H1 (cell line): ENCODE data around the gene EFNA3. TPM values are rescaled to one million over a fixed set of nuclear protein-coding genes. Genes with fewer than 3 reads are reported as not detected.

ENCODE experiments used
- CTCF ChIA-PET: fragments of 300-600 bp; sonication (Branson Sonifier 250); formaldehyde crosslinking; loops from one replicate; lab custom pipeline; 2021; ENCODE audit not compliant: partially characterized antibody; lab: Charles Lee
- POLR2A ChIA-PET: fragments of 300-600 bp; sonication (Branson Sonifier 250); formaldehyde crosslinking; loops from one replicate; lab custom pipeline; 2021; ENCODE audit warnings: inconsistent platforms; ENCODE audit not compliant: partially characterized antibody; lab: Charles Lee
- DNase-seq, 2 experiments: peaks; one replicate each; pipeline versions ENCODE4 v3.0.0 to v3.0.0-alpha.2; 2010 to 2022; ENCODE audit warnings: low spot score in 2 of 2, low read depth in 1 of 2, mixed read lengths in 1 of 2
- FAIRE-seq: peaks from 2 replicates; lab custom pipeline; 2011; peaks lifted over from hg19 to GRCh38; lab: Jason Lieb, UNC
- H2AFZ ChIP-seq: 2 replicates; pipeline ENCODE4 v1.8.1; 2012; ENCODE audit warnings: low read length, inconsistent platforms
- H2AK5ac ChIP-seq: 2 replicates; pipeline ENCODE4 v1.6.1; 2013; ENCODE audit warnings: low read depth, low read length
- H2BK120ac ChIP-seq: replicated peaks from 2 replicates; pipeline ENCODE3; 2013; ENCODE audit warnings: low read depth, low read length, inconsistent platforms
- H2BK12ac ChIP-seq: 2 replicates; pipeline ENCODE4 v1.6.1; 2013; ENCODE audit warnings: low read depth, low read length
- H2BK15ac ChIP-seq: 2 replicates; pipeline ENCODE4 v1.6.1; 2013; ENCODE audit warnings: low read length
- H2BK20ac ChIP-seq: 2 replicates; pipeline ENCODE4 v1.6.1; 2013; ENCODE audit warnings: low read length
- H2BK5ac ChIP-seq: 2 replicates; pipeline ENCODE4 v1.6.1; 2013; ENCODE audit warnings: low read depth, low read length
- H3K14ac ChIP-seq: 2 replicates; pipeline ENCODE4 v1.6.1; 2013; ENCODE audit warnings: inconsistent platforms; ENCODE audit not compliant: insufficient read length
- H3K18ac ChIP-seq: 2 replicates; pipeline ENCODE4 v1.6.1; 2013; ENCODE audit warnings: low read length; ENCODE audit errors: extremely low read depth
- H3K23ac ChIP-seq: 2 replicates; pipeline ENCODE4 v1.6.1; 2013; ENCODE audit warnings: inconsistent platforms; ENCODE audit not compliant: insufficient read length
- H3K23me2 ChIP-seq: 2 replicates; pipeline ENCODE4 v1.6.1; 2013; ENCODE audit warnings: low read depth, low read length
- H3K27ac ChIP-seq: 2 replicates; pipeline ENCODE4 v1.6.1; 2011; ENCODE audit warnings: low read depth, low read length, inconsistent platforms
- H3K27me3 ChIP-seq, 4 experiments: replicated peaks in 1 of 4; 1 replicate in 1 of 4; 2 replicates in 3 of 4; pipeline versions ENCODE4 v1.6.1 to v1.8.1; 2011 to 2013; ENCODE audit warnings: low read length in 3 of 4, mild to moderate bottlenecking in 3 of 4, inconsistent platforms in 2 of 4, mixed read lengths in 2 of 4, moderate library complexity in 1 of 4; ENCODE audit not compliant: control insufficient read depth in 3 of 4, insufficient read depth in 3 of 4; ENCODE audit errors: extremely low read depth in 1 of 4
- H3K36me3 ChIP-seq, 4 experiments: 2 replicates each; pipeline versions ENCODE4 v1.6.1 to v1.8.1; 2011 to 2013; ENCODE audit warnings: mild to moderate bottlenecking in 4 of 4, low read length in 3 of 4, moderate library complexity in 2 of 4, control low read depth in 1 of 4, inconsistent platforms in 1 of 4; ENCODE audit not compliant: insufficient read depth in 4 of 4, control insufficient read depth in 2 of 4
- H3K4ac ChIP-seq: replicated peaks from 2 replicates; pipeline ENCODE3; 2013; ENCODE audit warnings: low read length, low read depth, mixed read lengths, inconsistent platforms; ENCODE audit not compliant: insufficient read length
- H3K4me1 ChIP-seq, 4 experiments: replicated peaks in 1 of 4; 1 replicate in 1 of 4; 2 replicates in 3 of 4; pipeline versions ENCODE4 v1.6.1 to v1.8.1; 2011 to 2013; ENCODE audit warnings: low read length in 3 of 4, inconsistent platforms in 2 of 4, mixed read lengths in 1 of 4; ENCODE audit not compliant: insufficient read depth in 4 of 4, control insufficient read depth in 3 of 4
- H3K4me2 ChIP-seq, 2 experiments: 2 replicates each; pipeline versions ENCODE4 v1.6.1 to v1.8.1; 2011 to 2013; ENCODE audit warnings: low read depth in 2 of 2, low read length in 2 of 2, control low read depth in 1 of 2, inconsistent platforms in 1 of 2, mild to moderate bottlenecking in 1 of 2; ENCODE audit not compliant: insufficient read depth in 1 of 2
- H3K4me3 ChIP-seq, 4 experiments: fragments of 200-600, 300-600 bp in 1 of 4; sonication (generic), shearing (Covaris generic), sonication (Bioruptor Twin) in 1 of 4; 2 replicates each; pipeline versions ENCODE4 v1.5.1 to v1.8.1; 2011 to 2016; ENCODE audit warnings: low read length in 4 of 4, low read depth in 3 of 4, control low read depth in 2 of 4, inconsistent platforms in 2 of 4, mild to moderate bottlenecking in 2 of 4, mixed read lengths in 1 of 4, moderate library complexity in 1 of 4; ENCODE audit not compliant: insufficient read depth in 2 of 4; ENCODE audit errors: extremely low read depth in 1 of 4
- H3K56ac ChIP-seq: replicated peaks from 2 replicates; pipeline ENCODE3; 2013; ENCODE audit warnings: low read depth, mild to moderate bottlenecking, mixed read lengths, low read length, inconsistent platforms; ENCODE audit not compliant: insufficient read length
- H3K79me1 ChIP-seq: 2 replicates; pipeline ENCODE4 v1.6.1; 2013; ENCODE audit warnings: low read depth, low read length, control low read depth
- H3K79me2 ChIP-seq, 2 experiments: 2 replicates each; pipeline versions ENCODE4 v1.6.1 to v1.8.1; 2012 to 2013; ENCODE audit warnings: low read length in 2 of 2, mild to moderate bottlenecking in 2 of 2, inconsistent platforms in 1 of 2; ENCODE audit not compliant: insufficient read depth in 2 of 2, control insufficient read depth in 1 of 2
- H3K9ac ChIP-seq, 4 experiments: replicated peaks in 1 of 4; 1 replicate in 1 of 4; 2 replicates in 3 of 4; pipeline versions ENCODE4 v1.6.1 to v1.8.1; 2011 to 2013; ENCODE audit warnings: low read depth in 3 of 4, low read length in 3 of 4, control low read depth in 2 of 4, mild to moderate bottlenecking in 2 of 4, moderate library complexity in 2 of 4, inconsistent platforms in 1 of 4; ENCODE audit errors: extremely low read depth in 1 of 4
- H3K9me3 ChIP-seq, 2 experiments: 2 replicates each; pipeline versions ENCODE4 v1.6.1 to v1.8.1; 2012 to 2013; ENCODE audit warnings: mild to moderate bottlenecking in 2 of 2, moderate library complexity in 2 of 2, control low read depth in 1 of 2, inconsistent platforms in 1 of 2, low read depth in 1 of 2, low read length in 1 of 2, mixed read lengths in 1 of 2; ENCODE audit not compliant: insufficient read depth in 2 of 2
- H4K20me1 ChIP-seq, 2 experiments: replicated peaks in 1 of 2; 2 replicates each; pipeline versions ENCODE3 to v1.8.1; 2011 to 2013; ENCODE audit warnings: inconsistent platforms in 2 of 2, low read length in 2 of 2, mild to moderate bottlenecking in 1 of 2; ENCODE audit not compliant: insufficient read depth in 2 of 2, control insufficient read depth in 1 of 2
- H4K5ac ChIP-seq: 2 replicates; pipeline ENCODE4 v1.6.1; 2013; ENCODE audit warnings: low read length, low read depth, mixed read lengths, inconsistent platforms; ENCODE audit not compliant: insufficient read length
- H4K8ac ChIP-seq: 2 replicates; pipeline ENCODE4 v1.8.0; 2013; ENCODE audit warnings: mild to moderate bottlenecking, moderate library complexity, low read length, inconsistent platforms; ENCODE audit not compliant: insufficient read depth; ENCODE audit errors: extremely low read depth
- H4K91ac ChIP-seq: replicated peaks from 2 replicates; pipeline ENCODE3; 2013; ENCODE audit warnings: low read length, mixed read lengths, inconsistent platforms; ENCODE audit not compliant: insufficient read length
- SRF ChIP-seq: IDR thresholded peaks from 2 replicates; pipeline ENCODE4 v1.6.1; 2011; ENCODE audit warnings: mild to moderate bottlenecking, low read depth, low read length, moderate library complexity
- SUZ12 ChIP-seq: fragments of 200-600 bp; sonication (generic); IDR thresholded peaks from 2 replicates; pipeline ENCODE4 v1.6.1; 2012; ENCODE audit warnings: mild to moderate bottlenecking, inconsistent platforms, low read length, moderate library complexity, mixed read lengths
- WGBS, 2 experiments: shearing (Covaris generic) in 1 of 2; methylation state at CpG; one replicate each; pipeline versions ENCODE4 v1.1.6 to v1.1.7; 2013 to 2015; ENCODE audit warnings: low lambda C conversion rate in 2 of 2, mixed read lengths in 2 of 2, inconsistent platforms in 1 of 2, low coverage in 1 of 2, missing lambda C conversion rate in 1 of 2; ENCODE audit not compliant: insufficient replicate concordance in 2 of 2, insufficient coverage in 1 of 2, insufficient read length in 1 of 2; ENCODE audit errors: extremely low coverage in 1 of 2, missing lambda C conversion rate in 1 of 2; 5-methylcytosine and 5-hydroxymethylcytosine counted together
- polyA plus RNA-seq, 7 experiments: library from polyadenylated mRNA; depleted of rRNA in 3 of 7; stranded (reverse) in 5 of 7; unstranded in 2 of 7; fragments of >200 nt in 5 of 7; fragments of 200-250 nt in 2 of 7; gene quantifications; 1 replicate in 5 of 7; 2 replicates in 1 of 7; 4 replicates in 1 of 7; pipeline versions ENCODE4 v1.2.1 to v1.2.3, GENCODE V29; 2011 to 2013; ENCODE audit warnings: missing spikeins in 2 of 7, mixed read lengths in 2 of 7
- total RNA-seq: library from RNA; stranded (reverse); fragmentation: NEBNext Ultra II Directional; extraction: Animal tissue kit (Norgen Biotek cat#: 25700); gene quantifications from 2 replicates; pipeline ENCODE4 v1.2.1, GENCODE V29; 2021

EFNA3 gene
- total and polyA plus RNA-seq, 2 of the 8 experiments (the other 6 are each of a cell fraction or from before 2014, with no cell fraction given), result 10.8 to 13.8 TPM

- H3K4me3 ChIP-seq, result no peak overlapping the region
- peaks cover 2 to 9% of the 10 kb centered on the region in 2 experiments for H4K20me1 ChIP-seq
- no peak overlapping the region for H4K8ac ChIP-seq
- no peak overlapping the region for H3K9ac ChIP-seq
- H3K9me3 ChIP-seq, result no peaks in the 10 kb centered on the region
- H3K79me1 ChIP-seq, result no peaks in the 10 kb centered on the region
- ChIA-PET POLR2A (interaction anchor here (0.6 to 1.9 kb wide), 5 partner anchors 9 to 261 kb away, joined by 3 to 6 read pairs (median 5); partner anchors contain the start of gene ADAM15), CTCF (interaction anchor here (1.2 to 33.9 kb wide), 6 partner anchors 10 to 96 kb away, joined by 3 to 907 read pairs (median 6); partner anchors contain the start of genes ADAM15, EFNA4 and KRTCAP2)
- WGBS, 2 experiments, result 73% methylated on average over 1 of the region's 1 CpG; no CpG with 5 or more reads in 1 of the 2 experiments
- no peak for FAIRE-seq
- H2BK20ac ChIP-seq, result no peak overlapping the region
- no peak overlapping the region for H2BK120ac ChIP-seq
- H3K4me2 ChIP-seq, result no peak overlapping the region
- no peaks in the 10 kb centered on the region for H3K36me3 ChIP-seq
- H2BK12ac ChIP-seq, result no peak overlapping the region
- no peak overlapping the region for H2BK5ac ChIP-seq
- H3K4me1 ChIP-seq, result peaks cover 4 to 29% (median 16%) of the 10 kb centered on the region in 4 experiments
- no peak overlapping the region for H3K14ac ChIP-seq
- H3K23me2 ChIP-seq, result peaks cover 17% of the 10 kb centered on the region; the same call in 1 of the 2 replicates
- H4K91ac ChIP-seq, result no peak overlapping the region
- no peak overlapping the region for H3K18ac ChIP-seq
- no peak overlapping the region for H2AK5ac ChIP-seq
- no peak overlapping the region for H3K4ac ChIP-seq
- H3K27me3 ChIP-seq, result peaks cover 23 to 36% (median 34%) of the 10 kb centered on the region in 4 experiments
- DNase-seq, result no peak
- no peak overlapping the region for H2AFZ ChIP-seq
- H4K5ac ChIP-seq, result no peak overlapping the region
- no peak overlapping the region for H2BK15ac ChIP-seq
- H3K79me2 ChIP-seq, result no peaks in the 10 kb centered on the region
- H3K27ac ChIP-seq, result no peak overlapping the region
- no peak overlapping the region for H3K23ac ChIP-seq
- TF ChIP-seq SRF (peak; percentile 83), SUZ12 (no peak)
- H3K56ac ChIP-seq, result no peak overlapping the region
Observed at GRCh38 chr1:155076371-155076770, 2.3 kb upstream of the EFNA3 start.
